ENCODE measurements around the gene APOM. TPM values are rescaled to one million over a fixed set of nuclear protein-coding genes. Genes with fewer than 3 reads are reported as not detected.

APOM gene
- total and polyA plus RNA-seq, 4 donors, result 89.8 to 587 (median 173) TPM

- WGBS, result 91% methylated on average over 3 of the region's 3 CpGs
- Histone ChIP-seq H3K36me3 (ENCODE audit: control insufficient read depth in 4 of 4, insufficient read depth in 3 of 4, low read depth in 1 of 4, low read length in 3 of 4) (peaks cover 40 to 83% (median 49%) of the 10 kb centered on the region in 4 donors), H3K9me3 (ENCODE audit: control insufficient read depth in 4 of 4, low read length in 3 of 4) (no peaks in the 10 kb centered on the region), H3K4me3 (ENCODE audit: low read depth in 1 of 3, low read length in 3 of 3) (no peak overlapping the region), H3K9ac (ENCODE audit: low read depth in 1 of 2, low read length in 2 of 2) (no peak overlapping the region), H3K27me3 (ENCODE audit: control insufficient read depth in 4 of 4, insufficient read depth in 4 of 4, low read length in 3 of 4) (no peaks in the 10 kb centered on the region), H3K27ac (ENCODE audit: low read depth in 1 of 2, low read length in 2 of 2) (no peak overlapping the region), H3K4me1 (ENCODE audit: control insufficient read depth in 4 of 4, insufficient read depth in 4 of 4, low read length in 3 of 4) (peaks cover 2 to 23% (median 17%) of the 10 kb centered on the region in 4 donors)
- DNase-seq (ENCODE audit: low spot score), result no peak
- TF ChIP-seq REST (IDR thresholded peaks at IDR 0.05), result no peak
- TF ChIP-seq FOXA1 (IDR thresholded peaks at IDR 0.05), result no peak
- no peak for TF ChIP-seq FOXA2 (IDR thresholded peaks at IDR 0.05)
- TF ChIP-seq TAF1 (conservative IDR thresholded peaks at IDR 0.05), result no peak
- TF ChIP-seq SP1 (IDR thresholded peaks at IDR 0.05), result no peak
- no peak for TF ChIP-seq JUND (IDR thresholded peaks at IDR 0.05)
- TF ChIP-seq ATF3 (IDR thresholded peaks at IDR 0.05), result no peak
- TF ChIP-seq NR2F2 (IDR thresholded peaks at IDR 0.05), result no peak
- no peak for TF ChIP-seq RAD21 (IDR thresholded peaks at IDR 0.05)
- no peak for TF ChIP-seq CTCF (IDR thresholded peaks at IDR 0.05; ENCODE audit: low read depth, low read length, missing input control)
- no peak for TF ChIP-seq EGR1 (IDR thresholded peaks at IDR 0.05; ENCODE audit: low read depth in 2 of 2)
- no peak for TF ChIP-seq YY1 (IDR thresholded peaks at IDR 0.05)
These were observed 21.6 kb upstream of the APOM start for GRCh38 chr6:31634131-31634530.

- 48% methylated on average over 11 of the region's 11 CpGs for WGBS
- peaks cover 40 to 84% (median 53%) of the 10 kb centered on the region in 4 donors for H3K36me3 ChIP-seq (ENCODE audit: control insufficient read depth in 4 of 4, insufficient read depth in 3 of 4, low read depth in 1 of 4, low read length in 3 of 4)
- H3K9me3 ChIP-seq (ENCODE audit: control insufficient read depth in 4 of 4, low read length in 3 of 4), result no peaks in the 10 kb centered on the region
- no peaks in the 10 kb centered on the region for H3K27me3 ChIP-seq (ENCODE audit: control insufficient read depth in 4 of 4, insufficient read depth in 4 of 4, low read length in 3 of 4)
- no peak overlapping the region for H3K9ac ChIP-seq (ENCODE audit: low read depth in 1 of 2, low read length in 2 of 2)
- H3K4me1 ChIP-seq (ENCODE audit: control insufficient read depth in 4 of 4, insufficient read depth in 4 of 4, low read length in 3 of 4), result peaks cover 2 to 23% (median 18%) of the 10 kb centered on the region in 4 donors
- no peak overlapping the region for H3K4me3 ChIP-seq (ENCODE audit: low read depth in 1 of 3, low read length in 3 of 3)
- H3K27ac ChIP-seq (ENCODE audit: low read depth in 1 of 2, low read length in 2 of 2), result no peak overlapping the region
- no peak for DNase-seq (ENCODE audit: low spot score)
- TF ChIP-seq ATF3 (IDR thresholded peaks at IDR 0.05), result no peak
- TF ChIP-seq MAX (IDR thresholded peaks at IDR 0.05), result no peak
- TF ChIP-seq FOXA1 (IDR thresholded peaks at IDR 0.05), result no peak
- TF ChIP-seq EGR1 (IDR thresholded peaks at IDR 0.05; ENCODE audit: low read depth in 2 of 2), result no peak
- TF ChIP-seq HNF4G (IDR thresholded peaks at IDR 0.05), result no peak
- peak; percentile 59 to 60 for TF ChIP-seq RXRA (IDR thresholded peaks at IDR 0.05)
- TF ChIP-seq TAF1 (conservative IDR thresholded peaks at IDR 0.05), result no peak
- TF ChIP-seq HNF4A (conservative IDR thresholded peaks at IDR 0.05), result peak; percentile 43
- no peak for TF ChIP-seq CTCF (IDR thresholded peaks at IDR 0.05; ENCODE audit: low read depth, low read length, missing input control)
- TF ChIP-seq RAD21 (IDR thresholded peaks at IDR 0.05), result no peak
- TF ChIP-seq FOXA2 (IDR thresholded peaks at IDR 0.05), result no peak
- no peak for TF ChIP-seq ZBTB33 (IDR thresholded peaks at IDR 0.05)
- no peak for TF ChIP-seq JUND (IDR thresholded peaks at IDR 0.05)
- peak; percentile 77 for TF ChIP-seq SP1 (IDR thresholded peaks at IDR 0.05)
- no peak for TF ChIP-seq YY1 (IDR thresholded peaks at IDR 0.05)
- TF ChIP-seq GABPA (IDR thresholded peaks at IDR 0.05 in 1 of 2, conservative IDR thresholded peaks at IDR 0.05 in 1 of 2), result no peak
These were observed 20.6 kb upstream of the APOM start for GRCh38 chr6:31634969-31635575.

All from liver (tissue), 9 donors.